Duodenal mucosa (tissue), 2 donors: Measurements from ENCODE around the gene SUOX.
"Not testable (repeated sequence)": the region's sequence is repeated elsewhere in the genome, so short reads cannot be mapped to it uniquely, and the experiment has no call there.

Experiments used
- H3K27ac ChIP-seq: one replicate; pipeline ENCODE4 v1.7.0; 2013; ENCODE audit warnings: low read depth, low read length
- H3K27me3 ChIP-seq, 2 donors: one replicate each; pipeline ENCODE4 v1.7.0; 2013; ENCODE audit warnings: low read length in 2 of 2, control low read depth in 1 of 2; ENCODE audit not compliant: insufficient read depth in 2 of 2, control insufficient read depth in 1 of 2
- H3K36me3 ChIP-seq, 2 donors: one replicate each; pipeline ENCODE4 v1.7.0; 2013; ENCODE audit warnings: low read length in 2 of 2, control low read depth in 1 of 2; ENCODE audit not compliant: insufficient read depth in 2 of 2, control insufficient read depth in 1 of 2
- H3K4me1 ChIP-seq, 2 donors: one replicate each; pipeline ENCODE4 v1.7.0; 2013; ENCODE audit warnings: low read length in 2 of 2, control low read depth in 1 of 2; ENCODE audit not compliant: insufficient read depth in 2 of 2, control insufficient read depth in 1 of 2
- H3K4me3 ChIP-seq, 2 donors: one replicate each; pipeline ENCODE4 v1.7.0; 2013; ENCODE audit warnings: low read length in 2 of 2, low read depth in 1 of 2
- H3K9ac ChIP-seq, 2 donors: one replicate each; pipeline ENCODE4 v1.7.0; 2013; ENCODE audit warnings: low read length in 2 of 2, low read depth in 1 of 2
- H3K9me3 ChIP-seq, 2 donors: one replicate each; pipeline ENCODE4 v1.7.0; 2013; ENCODE audit warnings: low read length in 2 of 2, control low read depth in 1 of 2; ENCODE audit not compliant: control insufficient read depth in 1 of 2

Gene SUOX

DNA sequence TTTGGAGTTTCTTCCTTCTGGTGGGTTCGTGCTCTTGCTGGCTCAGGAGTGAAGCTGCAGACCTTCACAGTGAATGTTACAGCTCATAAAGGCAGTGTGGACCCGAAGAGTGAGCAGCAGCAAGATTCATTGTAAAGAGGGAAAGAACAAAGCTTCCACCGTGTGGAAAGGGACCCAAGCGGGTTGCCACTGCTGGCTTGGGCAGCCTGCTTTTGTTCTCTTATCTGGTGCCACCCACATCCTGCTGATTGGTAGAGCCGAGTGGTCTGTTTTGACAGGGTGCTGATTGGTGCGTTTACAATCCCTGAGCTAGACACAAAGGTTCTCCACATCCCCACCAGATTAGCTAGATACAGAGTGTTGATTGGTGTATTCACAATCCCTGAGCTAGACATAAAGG lies 2.4 kb downstream of the SUOX start:
- peaks cover 17 to 20% of the 10 kb centered on the region in 2 donors for H3K36me3 ChIP-seq
- H3K27me3 ChIP-seq, H3K9ac ChIP-seq, H3K4me3 ChIP-seq, H3K27ac ChIP-seq, H3K9me3 ChIP-seq: not testable (repeated sequence)
- peaks cover 23 to 26% of the 10 kb centered on the region in 2 donors for H3K4me1 ChIP-seq

DNA sequence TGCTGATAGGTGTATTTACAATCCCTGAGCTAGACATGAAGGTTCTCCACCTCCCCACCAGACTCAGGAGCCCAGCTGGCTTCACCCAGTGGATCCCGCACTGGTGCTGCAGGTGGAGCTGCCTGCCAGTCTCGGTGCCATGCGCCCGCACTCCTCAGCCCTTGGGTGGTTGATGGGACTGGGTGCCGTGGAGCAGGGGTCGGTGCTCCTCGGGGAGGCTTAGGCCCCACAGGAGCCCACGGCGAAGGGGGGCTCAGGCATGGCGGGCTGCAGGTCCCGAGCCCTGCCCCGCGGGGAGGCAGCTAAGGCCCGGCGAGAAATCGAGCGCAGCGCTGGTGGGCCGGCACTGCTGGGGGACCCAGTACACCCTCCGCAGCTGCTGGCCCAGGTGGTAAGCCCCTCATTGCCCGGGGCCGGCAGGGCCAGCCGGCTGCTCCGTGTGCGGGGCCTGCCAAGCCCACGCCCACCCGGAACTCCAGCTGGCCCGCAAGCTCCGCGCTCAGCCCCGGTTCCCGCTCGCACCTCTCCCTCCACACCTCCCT lies 3.0 kb downstream of the SUOX start:
- H3K36me3 ChIP-seq = peaks cover 20 to 22% of the 10 kb centered on the region in 2 donors
- H3K9ac ChIP-seq, H3K27me3 ChIP-seq, H3K9me3 ChIP-seq, H3K4me3 ChIP-seq, H3K27ac ChIP-seq: not testable (repeated sequence)
- H3K4me1 ChIP-seq = peaks cover 23 to 26% of the 10 kb centered on the region in 2 donors

DNA sequence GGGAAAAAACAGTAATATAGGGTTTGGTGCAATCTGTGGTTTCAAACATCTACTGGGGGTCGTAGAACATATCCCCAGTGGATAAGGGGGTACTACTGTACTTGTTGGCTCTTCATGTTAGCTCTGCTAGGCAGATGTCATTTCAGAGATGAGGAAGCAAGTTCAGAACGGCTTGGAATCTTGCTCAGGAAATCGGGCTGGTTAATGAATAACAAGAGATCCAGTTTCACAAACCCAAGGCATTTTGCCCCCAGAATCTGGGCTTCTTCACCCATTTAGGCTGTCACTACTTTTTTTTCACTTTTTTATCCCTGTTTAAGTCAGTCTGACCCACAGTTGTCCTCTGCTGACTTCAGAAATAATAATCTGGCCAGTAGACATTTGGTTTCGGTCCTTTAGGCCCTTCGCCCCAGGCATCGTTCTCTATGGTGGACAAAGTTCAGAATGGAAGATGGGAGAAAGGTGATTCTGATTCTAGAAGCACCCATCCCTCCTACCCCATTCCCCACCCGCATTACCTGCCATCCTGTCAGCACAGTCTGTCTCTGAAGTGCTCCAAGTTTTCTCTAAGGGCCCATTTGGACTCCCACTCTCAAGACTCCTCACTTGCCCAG lies 4.5 kb downstream of the SUOX start:
- no peaks in the 10 kb centered on the region for H3K9me3 ChIP-seq
- peak overlapping the region; percentile 2 to 13 for H3K4me3 ChIP-seq
- H3K27me3 ChIP-seq = no peaks in the 10 kb centered on the region
- peaks cover 13 to 19% of the 10 kb centered on the region in 2 donors for H3K4me1 ChIP-seq
- peak overlapping the region in 1 of 2 donors; percentile 33 for H3K9ac ChIP-seq
- H3K36me3 ChIP-seq = peaks cover 20 to 23% of the 10 kb centered on the region in 2 donors
- peak overlapping the region; percentile 5 for H3K27ac ChIP-seq

DNA sequence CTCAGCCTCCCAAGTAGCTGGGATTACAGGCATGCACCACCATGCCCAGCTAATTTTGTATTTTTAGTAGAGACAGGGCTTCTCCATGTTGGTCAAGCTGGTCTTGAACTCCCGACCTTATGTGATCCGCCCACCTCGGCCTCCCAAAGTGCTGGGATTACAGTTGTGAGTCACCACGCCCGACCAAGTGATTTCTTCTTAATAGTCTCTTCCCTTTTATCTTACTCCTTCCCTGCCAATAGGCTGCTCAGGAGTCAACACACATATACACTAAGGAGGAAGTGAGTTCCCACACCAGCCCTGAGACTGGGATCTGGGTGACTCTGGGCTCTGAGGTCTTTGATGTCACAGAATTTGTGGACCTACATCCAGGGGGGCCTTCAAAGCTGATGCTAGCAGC lies 6.3 kb downstream of the SUOX start:
- Histone ChIP-seq H3K4me1 (peaks cover 14 to 19% of the 10 kb centered on the region in 2 donors), H3K36me3 (peaks cover 20 to 23% of the 10 kb centered on the region in 2 donors)
- not testable (repeated sequence) for H3K27me3 ChIP-seq, H3K4me3 ChIP-seq, H3K9ac ChIP-seq, H3K27ac ChIP-seq, H3K9me3 ChIP-seq

DNA sequence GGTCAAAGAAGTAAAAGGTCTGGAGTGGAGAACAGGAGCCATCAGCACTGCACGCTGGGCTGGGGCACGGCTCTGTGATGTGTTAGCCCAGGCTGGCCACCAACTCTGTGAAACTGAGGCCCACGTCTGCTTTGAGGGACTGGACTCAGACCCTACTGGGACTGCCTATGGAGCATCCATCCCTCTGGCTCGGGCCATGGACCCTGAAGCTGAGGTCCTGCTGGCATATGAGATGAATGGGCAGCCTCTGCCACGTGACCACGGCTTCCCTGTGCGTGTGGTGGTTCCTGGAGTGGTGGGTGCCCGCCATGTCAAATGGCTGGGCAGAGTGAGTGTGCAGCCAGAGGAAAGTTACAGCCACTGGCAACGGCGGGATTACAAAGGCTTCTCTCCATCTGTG lies 7.1 kb downstream of the SUOX start:
- peaks cover 20 to 23% of the 10 kb centered on the region in 2 donors for H3K36me3 ChIP-seq
- no peak overlapping the region for H3K4me3 ChIP-seq
- H3K27ac ChIP-seq = no peak overlapping the region
- H3K9me3 ChIP-seq = no peaks in the 10 kb centered on the region
- peaks cover 13 to 21% of the 10 kb centered on the region in 2 donors for H3K4me1 ChIP-seq
- H3K9ac ChIP-seq = no peak overlapping the region
- no peaks in the 10 kb centered on the region for H3K27me3 ChIP-seq

DNA sequence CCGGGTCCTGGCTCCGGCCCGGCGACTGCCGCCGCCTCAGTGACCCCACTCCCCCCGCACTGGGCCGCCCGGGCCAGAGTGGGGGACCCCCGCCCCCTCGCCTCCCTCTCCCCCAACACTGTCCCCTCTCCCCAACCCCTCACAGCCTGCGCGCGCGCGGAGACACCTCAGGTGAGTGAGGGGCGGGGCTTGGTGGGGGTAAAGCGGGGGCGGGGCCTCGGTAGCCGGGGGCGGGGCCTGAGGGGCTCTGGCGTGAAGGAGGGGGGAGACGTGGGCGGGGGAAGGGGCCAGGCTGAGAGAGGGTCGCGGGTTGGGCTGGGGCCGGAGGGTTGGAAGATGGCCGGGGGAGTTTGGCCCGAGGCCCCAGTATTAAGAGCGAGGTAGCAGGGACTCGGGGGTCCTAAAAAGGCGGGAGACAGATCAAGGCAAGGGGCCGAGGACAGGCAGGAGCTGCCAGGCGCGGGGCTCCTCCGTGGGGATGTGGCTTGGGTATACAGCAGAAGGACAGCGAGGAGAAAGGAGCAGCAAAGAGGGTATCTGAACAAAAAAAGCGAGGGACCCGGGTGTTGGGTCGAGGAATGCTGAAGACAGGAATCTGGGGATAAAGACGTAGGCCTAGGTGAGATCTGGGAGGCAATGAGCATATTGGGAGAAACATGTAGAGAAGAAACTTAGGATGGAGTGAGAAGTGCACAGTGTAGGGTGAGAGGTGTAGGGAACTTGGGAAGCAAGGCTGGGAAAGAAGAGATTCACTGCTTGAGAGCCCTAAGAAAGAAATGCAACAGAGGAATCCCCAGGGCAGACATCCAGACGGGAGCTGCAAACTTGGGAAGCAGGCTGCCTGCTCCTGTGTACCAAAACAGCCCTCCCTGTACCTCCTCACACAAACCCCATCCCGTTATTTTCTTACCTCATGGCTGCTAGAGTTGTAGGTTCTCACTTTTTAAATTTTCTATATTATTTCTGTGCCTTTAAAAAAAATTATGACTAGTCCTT lies 10.8 kb downstream of the SUOX start:
- Histone ChIP-seq H3K36me3 (peaks cover 10 to 18% of the 10 kb centered on the region in 2 donors), H3K27me3 (no peaks in the 10 kb centered on the region), H3K9ac (peak overlapping the region; percentile 43 to 69), H3K27ac (peak overlapping the region; percentile 84), H3K4me3 (peak overlapping the region; percentile 87 to 88), H3K9me3 (no peaks in the 10 kb centered on the region), H3K4me1 (peaks cover 12% of the 10 kb centered on the region in 2 donors)

DNA sequence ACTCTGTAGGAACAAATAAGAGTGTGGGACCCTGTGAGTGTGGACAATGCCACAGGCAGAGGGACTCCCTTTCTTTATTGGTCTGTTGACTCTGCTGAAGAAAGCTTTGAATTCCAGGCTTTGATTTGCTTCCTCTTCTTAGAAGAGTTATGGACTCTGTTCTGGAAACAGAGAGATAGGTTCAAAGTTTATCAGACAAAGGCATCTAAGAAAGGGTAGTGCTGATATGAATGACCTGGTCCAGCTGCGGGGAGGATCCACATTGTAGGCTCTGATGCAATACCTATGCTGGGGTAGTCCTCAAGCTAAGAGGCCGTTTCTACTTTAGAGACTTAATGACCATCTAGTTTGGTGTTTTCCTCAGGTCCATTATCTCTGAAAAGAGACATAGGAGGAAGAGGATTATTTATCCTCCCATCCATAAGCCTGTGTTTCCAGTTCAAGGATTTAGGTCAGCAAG lies 13.1 kb downstream of the SUOX start:
- Histone ChIP-seq H3K36me3 (no peaks in the 10 kb centered on the region), H3K4me1 (peaks cover 22 to 26% of the 10 kb centered on the region in 2 donors), H3K4me3 (no peak overlapping the region), H3K9me3 (no peaks in the 10 kb centered on the region), H3K27me3 (no peaks in the 10 kb centered on the region), H3K9ac (no peak overlapping the region), H3K27ac (no peak overlapping the region)

DNA sequence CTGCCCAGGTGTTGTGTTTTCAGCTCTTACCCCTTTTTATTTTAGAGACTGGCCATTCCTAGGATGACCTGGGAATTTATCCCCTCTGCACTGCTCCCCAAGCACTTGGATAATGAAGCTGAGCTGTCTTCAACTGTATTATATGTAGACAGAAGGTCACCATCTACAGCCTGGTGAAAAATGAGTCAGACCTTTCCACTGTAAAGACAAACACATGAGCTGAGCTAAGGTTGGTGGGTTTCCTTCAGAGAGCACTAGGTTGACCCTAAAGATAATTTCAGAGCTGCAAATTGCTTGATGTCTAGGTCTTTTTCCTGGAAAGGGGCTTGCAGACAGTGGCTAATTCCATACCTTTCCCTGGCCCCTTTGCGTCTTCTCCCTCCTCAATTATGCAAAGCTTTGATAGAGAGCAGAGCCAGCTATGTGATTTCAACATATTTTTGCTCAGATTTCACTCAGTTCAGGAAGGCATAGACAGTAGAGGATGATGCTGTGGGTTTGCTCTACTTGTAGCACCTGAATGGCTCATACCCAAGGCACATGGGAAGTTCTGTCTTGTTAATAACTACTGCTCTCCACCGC lies 14.5 kb downstream of the SUOX start:
- Histone ChIP-seq H3K4me3 (no peak overlapping the region), H3K36me3 (no peaks in the 10 kb centered on the region), H3K4me1 (peaks cover 26% of the 10 kb centered on the region in 2 donors), H3K27me3 (no peaks in the 10 kb centered on the region), H3K9me3 (no peaks in the 10 kb centered on the region), H3K27ac (no peak overlapping the region), H3K9ac (no peak overlapping the region)

DNA sequence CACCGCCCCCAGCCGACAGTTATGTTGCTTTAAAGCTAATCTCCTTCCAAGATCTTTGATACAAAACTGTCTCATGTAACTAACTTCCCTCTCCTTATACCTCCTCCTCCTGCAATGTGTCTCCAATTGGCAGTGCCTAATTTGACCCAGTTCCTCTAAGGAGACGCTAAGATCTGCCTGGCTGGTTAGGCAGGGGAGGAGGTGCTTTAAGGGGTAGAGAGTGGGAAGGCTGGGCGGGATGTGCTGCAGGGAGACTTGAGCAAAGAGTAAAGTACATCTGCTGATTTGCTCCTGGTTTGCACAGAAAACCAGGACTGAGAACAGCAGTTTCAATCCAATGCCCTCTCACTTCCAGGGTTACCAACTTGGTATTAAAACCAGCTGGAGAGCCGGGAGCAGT lies 16.4 kb downstream of the SUOX start:
- Histone ChIP-seq H3K9me3 (no peaks in the 10 kb centered on the region), H3K4me1 (peaks cover 19 to 20% of the 10 kb centered on the region in 2 donors), H3K36me3 (no peaks in the 10 kb centered on the region), H3K9ac (peak overlapping the region in 1 of 2 donors; percentile 0), H3K27me3 (no peaks in the 10 kb centered on the region), H3K27ac (no peak overlapping the region), H3K4me3 (no peak overlapping the region)
